Choroid plexus epithelial cell (primary cell): ENCODE data around the gene CACNA2D3.

Experiments used
- DNase-seq: peaks from one replicate; pipeline ENCODE4 v3.0.0-alpha.2; 2010; ENCODE audit warnings: low read depth
- H3K4me3 ChIP-seq: 2 replicates; pipeline ENCODE4 v1.5.1; 2011; ENCODE audit warnings: low read depth, mild to moderate bottlenecking, control low read depth, low read length, moderate library complexity
- TF ChIP-seq, protein P1 (sequence below): conservative IDR thresholded peaks from 2 replicates; pipeline ENCODE4 v1.5.1; 2011; ENCODE audit warnings: low read depth, mild to moderate bottlenecking, control low read depth, inconsistent platforms, low read length, moderate library complexity

CACNA2D3 gene

DNA sequence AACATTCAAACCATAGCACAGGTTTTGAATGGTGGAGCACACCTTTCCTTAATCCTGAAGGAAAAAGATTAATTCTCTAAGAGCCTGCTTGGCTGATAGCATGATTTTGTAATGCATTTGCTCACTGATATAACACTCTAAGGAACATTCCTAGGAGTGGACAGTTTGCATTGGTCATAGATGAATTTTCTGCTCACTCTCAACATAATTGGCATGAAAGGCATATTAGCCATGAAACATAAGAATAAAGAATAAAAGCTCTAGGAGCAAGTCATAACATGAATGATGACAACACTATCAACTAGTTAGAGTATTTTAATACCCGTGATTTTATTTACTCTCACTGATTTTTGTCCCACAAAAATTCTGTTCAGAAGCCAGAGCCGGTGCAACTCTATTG is 839.8 kb downstream of the CACNA2D3 start:
- H3K4me3 ChIP-seq = no peak overlapping the region
- DNase-seq = no peak
- TF ChIP-seq, protein P1, sequence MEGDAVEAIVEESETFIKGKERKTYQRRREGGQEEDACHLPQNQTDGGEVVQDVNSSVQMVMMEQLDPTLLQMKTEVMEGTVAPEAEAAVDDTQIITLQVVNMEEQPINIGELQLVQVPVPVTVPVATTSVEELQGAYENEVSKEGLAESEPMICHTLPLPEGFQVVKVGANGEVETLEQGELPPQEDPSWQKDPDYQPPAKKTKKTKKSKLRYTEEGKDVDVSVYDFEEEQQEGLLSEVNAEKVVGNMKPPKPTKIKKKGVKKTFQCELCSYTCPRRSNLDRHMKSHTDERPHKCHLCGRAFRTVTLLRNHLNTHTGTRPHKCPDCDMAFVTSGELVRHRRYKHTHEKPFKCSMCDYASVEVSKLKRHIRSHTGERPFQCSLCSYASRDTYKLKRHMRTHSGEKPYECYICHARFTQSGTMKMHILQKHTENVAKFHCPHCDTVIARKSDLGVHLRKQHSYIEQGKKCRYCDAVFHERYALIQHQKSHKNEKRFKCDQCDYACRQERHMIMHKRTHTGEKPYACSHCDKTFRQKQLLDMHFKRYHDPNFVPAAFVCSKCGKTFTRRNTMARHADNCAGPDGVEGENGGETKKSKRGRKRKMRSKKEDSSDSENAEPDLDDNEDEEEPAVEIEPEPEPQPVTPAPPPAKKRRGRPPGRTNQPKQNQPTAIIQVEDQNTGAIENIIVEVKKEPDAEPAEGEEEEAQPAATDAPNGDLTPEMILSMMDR = no peak

DNA sequence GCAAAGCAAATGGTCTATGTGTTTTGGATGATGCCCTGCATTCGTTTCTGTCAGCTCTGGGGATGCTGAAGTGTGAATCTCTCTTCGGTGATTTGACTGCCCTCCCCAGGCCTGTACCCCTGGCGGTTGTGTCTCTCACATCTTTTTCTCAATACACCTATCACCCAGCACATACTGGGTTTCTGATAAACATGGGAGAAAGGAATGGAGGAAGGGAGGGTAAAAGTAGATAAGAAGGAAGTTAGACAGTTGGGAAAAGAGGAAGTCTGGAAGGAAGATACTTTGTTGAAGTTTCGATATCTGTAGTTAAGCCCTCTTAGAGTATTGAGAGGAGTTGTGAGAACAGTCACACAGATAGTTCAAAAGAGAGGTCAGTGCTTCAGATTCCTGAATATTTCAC is 841.3 kb downstream of the CACNA2D3 start:
- DNase-seq = no peak

DNA sequence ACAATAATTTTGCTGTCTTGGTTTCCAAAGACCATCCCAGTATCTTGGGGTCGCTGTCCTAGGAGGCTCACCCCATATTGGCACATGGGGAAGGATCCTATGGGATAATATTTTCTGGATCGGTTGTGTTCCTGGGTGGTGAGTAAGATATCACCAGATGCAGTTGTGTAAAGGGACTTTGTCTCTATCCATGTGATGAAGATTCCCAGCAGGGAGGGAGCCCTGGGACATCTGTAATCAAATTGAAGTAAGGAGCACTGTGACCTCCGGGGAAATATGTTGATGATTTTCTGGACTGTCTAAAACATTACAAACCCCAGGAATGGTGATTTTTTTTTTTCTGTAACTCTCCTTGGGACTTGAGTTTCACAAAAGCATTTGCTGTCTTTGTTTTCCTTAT is 841.7 kb downstream of the CACNA2D3 start:
- no peak overlapping the region for H3K4me3 ChIP-seq
- TF ChIP-seq, protein P1 = no peak
- DNase-seq = no peak

More for the DNA sequence above, 841.3 kb downstream of the CACNA2D3 start:
- TF ChIP-seq, protein P1 = no peak
- H3K4me3 ChIP-seq = no peak overlapping the region

DNA sequence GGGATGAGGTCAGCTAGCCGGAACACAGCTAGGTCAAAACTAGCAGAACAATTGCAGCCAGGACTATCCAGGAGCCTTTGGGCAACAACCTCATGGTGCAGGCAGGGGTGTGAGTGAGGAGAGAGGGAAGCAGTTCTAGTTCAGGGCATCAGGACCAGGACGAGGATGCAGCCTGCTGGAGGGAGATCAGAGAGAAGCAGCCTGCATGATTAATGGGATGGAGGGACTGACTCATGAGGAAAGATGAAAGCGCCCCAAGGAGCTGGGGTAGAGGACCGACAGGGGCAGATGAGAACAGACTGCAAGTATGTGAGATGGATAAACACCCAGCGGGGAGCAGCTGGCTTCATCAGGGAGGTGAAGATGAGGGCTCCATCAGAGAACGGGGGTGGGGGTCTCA is 843.4 kb downstream of the CACNA2D3 start:
- H3K4me3 ChIP-seq = no peak overlapping the region
- TF ChIP-seq, protein P1 = peak; percentile 10
- DNase-seq = peak; percentile 91

DNA sequence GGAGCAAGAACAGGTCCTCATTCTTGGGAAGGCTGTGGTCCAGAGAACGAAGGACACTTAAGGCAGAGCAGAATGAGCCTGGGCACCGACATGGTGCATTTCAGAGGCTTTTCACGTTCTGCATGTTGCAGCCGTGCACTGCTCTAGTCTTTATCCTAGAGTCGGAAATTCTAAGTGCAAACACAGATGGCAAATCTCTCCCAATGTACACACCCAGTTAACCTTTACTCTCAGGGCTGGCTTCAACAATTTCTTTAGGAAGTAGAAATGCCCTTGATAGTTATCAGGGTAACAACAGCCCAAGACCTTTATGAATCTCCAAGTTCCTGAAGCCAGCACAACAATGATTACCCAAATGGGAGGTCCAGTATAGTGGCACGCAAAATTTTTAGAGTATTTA is 844.6 kb downstream of the CACNA2D3 start:
- TF ChIP-seq, protein P1 = no peak
- H3K4me3 ChIP-seq = no peak overlapping the region
- DNase-seq = no peak

DNA sequence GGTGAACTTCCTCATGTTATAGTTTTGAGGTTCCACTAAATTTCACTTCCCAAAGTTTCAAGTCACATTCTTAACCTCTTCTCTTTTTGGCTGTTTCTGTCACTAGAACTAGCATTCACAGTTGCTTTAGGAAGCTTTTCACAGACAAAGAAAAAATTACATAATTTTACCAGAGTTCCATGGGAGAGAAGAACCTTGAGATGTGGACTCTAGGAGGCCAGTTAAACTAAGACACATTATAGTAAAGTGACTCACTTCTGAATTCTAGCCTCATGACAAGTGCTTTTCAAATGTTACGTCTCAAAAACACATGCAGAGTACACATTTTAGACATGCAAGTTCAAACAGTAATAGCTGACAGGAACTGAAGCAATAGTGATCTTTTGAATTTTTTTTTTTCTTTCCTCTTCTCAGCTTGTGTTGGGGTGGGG is 845.4 kb downstream of the CACNA2D3 start:
- peak; percentile 92 for DNase-seq
- no peak overlapping the region for H3K4me3 ChIP-seq
- TF ChIP-seq, protein P1 = no peak

DNA sequence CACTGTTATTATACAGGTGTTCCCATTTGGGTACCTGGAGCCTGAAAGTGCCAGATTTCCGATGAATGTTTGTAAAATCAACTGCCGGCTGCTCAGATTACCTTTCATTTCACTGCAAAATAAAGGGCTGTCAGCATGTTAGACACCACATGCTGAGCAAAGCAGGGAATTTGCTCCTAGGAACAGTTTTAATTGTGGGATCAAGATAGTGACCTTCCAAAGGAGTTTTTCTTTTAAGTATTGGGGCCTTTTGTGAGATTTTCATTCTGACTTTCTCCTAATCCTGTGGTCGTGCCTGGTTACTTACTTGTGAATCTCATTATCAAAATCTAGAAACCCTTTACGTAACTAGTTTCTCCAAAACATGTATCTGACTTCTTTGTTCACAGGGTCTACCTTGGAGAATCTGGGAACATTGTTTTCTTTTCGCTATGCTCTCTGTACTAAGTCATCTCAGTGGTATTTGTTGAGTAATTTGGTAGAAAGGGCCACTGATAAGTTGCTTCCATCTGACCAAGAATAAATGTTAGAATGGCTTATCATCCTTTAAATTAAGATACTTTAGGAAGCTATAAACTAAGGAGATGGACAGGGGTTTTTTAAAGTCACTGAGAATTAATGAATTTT is 846.3 kb downstream of the CACNA2D3 start:
- H3K4me3 ChIP-seq = peak overlapping the region; percentile 0
- DNase-seq = peak; percentile 85
- TF ChIP-seq, protein P1 = no peak
